SK-N-MC (cell line): Measurements from ENCODE around the gene RAB37.
A peak's percentile ranks its signal among the peaks of the same experiment; 100 is the strongest.

Source experiments
- DNase-seq: peaks from one replicate; pipeline ENCODE4 v3.0.0-alpha.2; 2011; ENCODE audit warnings: low read depth, low spot score
- H3K27ac ChIP-seq: fragments of 200-600 bp; sonication (generic); 2 replicates; pipeline ENCODE4 v1.5.1; 2016; ENCODE audit warnings: mixed run types
- H3K36me3 ChIP-seq: fragments of 200-600 bp; sonication (generic); 2 replicates; pipeline ENCODE4 v1.6.1; 2017; ENCODE audit warnings: antibody characterized with exemption, low read length, mixed read lengths; ENCODE audit not compliant: insufficient read depth
- H3K4me3 ChIP-seq: fragments of 200-600 bp; sonication (generic); 2 replicates; pipeline ENCODE4 v1.5.1; 2016
- H3K9ac ChIP-seq: fragments of 200-600 bp; sonication (generic); 2 replicates; pipeline ENCODE4 v1.8.0; 2017; ENCODE audit warnings: mixed run types, mixed read lengths; ENCODE audit not compliant: insufficient read length
- H3K9me3 ChIP-seq: fragments of 200-600 bp; sonication (generic); 2 replicates; pipeline ENCODE4 v1.6.1; 2017; ENCODE audit warnings: low read depth, mild to moderate bottlenecking, antibody characterized with exemption, low read length, moderate library complexity, mixed read lengths
- EZH2 ChIP-seq: fragments of 200-600 bp; sonication (generic); IDR thresholded peaks from one replicate; pipeline ENCODE4 v1.6.1; 2017; ENCODE audit warnings: antibody characterized with exemption
- FOXP2 ChIP-seq: optimal IDR thresholded peaks from 2 replicates; pipeline ENCODE3; 2011; ENCODE audit warnings: mild to moderate bottlenecking, moderate library complexity; ENCODE audit not compliant: insufficient read depth; ENCODE audit errors: extremely low read length, control extremely low read depth
- POLR2AphosphoS5 ChIP-seq: IDR thresholded peaks from 2 replicates; pipeline ENCODE4 v1.6.1; 2012; ENCODE audit warnings: mild to moderate bottlenecking, low read depth, low read length, borderline replicate concordance

RAB37 gene

DNA sequence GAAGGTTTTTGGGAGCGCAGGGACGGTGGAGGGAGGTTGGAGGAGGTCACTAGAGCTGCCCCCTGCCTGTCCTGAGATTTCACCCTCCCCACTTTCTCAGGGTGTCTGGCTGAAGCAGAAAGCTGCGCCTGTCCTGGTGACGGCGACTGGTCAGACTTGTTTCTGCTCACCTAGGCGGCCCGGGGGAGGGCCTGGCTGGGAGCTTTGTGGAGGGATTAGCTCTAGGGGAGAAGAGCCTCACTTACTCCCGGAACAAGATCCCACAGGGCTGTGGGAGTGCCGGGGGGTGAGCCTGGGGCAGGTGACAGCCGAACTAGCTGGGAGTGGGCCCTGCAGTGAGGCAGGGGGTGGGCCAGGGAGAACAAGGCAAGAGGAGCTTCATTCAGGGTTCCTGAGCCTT is 22.9 kb downstream of the RAB37 start:
- DNase-seq, result no peak
- TF ChIP-seq EZH2 (no peak), POLR2AphosphoS5 (no peak), FOXP2 (no peak)
- H3K9me3 ChIP-seq, result no peaks in the 10 kb centered on the region
- H3K9ac ChIP-seq, result peak overlapping the region; percentile 5
- no peaks in the 10 kb centered on the region for H3K36me3 ChIP-seq
- H3K27ac ChIP-seq, result peak overlapping the region; percentile 58; the same call in 1 of the 2 replicates
- H3K4me3 ChIP-seq, result no peak overlapping the region

DNA sequence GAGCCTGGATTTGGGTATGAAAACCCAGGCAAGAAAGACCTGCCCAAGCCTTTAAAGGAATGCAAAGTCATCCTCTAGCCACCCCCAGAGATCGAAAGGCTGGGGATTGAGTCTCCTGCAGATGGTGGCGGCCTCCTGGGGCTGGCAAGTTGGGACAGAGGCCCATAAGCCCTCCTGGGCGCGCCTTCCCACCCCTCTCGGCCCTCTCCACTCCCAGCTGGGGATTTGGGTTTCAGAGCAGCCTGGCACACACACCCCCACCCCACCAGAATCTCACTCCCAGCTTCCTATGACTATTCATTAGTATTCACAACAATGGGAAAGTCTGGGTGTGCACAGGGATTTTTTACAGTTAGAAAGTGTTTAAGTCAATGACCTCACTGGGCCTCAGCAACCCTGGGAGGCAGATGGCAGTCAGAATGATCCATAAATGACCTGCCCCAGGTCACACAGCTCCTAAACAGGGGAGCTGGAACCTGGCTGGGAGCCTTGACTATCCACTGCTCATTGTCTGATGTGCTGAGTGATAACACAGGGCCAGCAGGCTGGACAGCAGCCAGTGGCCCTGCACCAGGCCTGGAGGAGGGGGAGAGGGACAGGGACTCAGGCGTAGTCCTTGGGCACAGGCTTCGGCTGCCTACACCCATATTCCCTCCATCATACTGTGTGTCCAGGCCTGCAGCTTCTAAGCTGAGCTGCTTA is 23.5 kb downstream of the RAB37 start:
- H3K9ac ChIP-seq, result peak overlapping the region; percentile 5
- TF ChIP-seq FOXP2, result no peak
- no peak for TF ChIP-seq EZH2
- TF ChIP-seq POLR2AphosphoS5, result no peak
- H3K27ac ChIP-seq, result peak overlapping the region; percentile 58; the same call in 1 of the 2 replicates

DNA sequence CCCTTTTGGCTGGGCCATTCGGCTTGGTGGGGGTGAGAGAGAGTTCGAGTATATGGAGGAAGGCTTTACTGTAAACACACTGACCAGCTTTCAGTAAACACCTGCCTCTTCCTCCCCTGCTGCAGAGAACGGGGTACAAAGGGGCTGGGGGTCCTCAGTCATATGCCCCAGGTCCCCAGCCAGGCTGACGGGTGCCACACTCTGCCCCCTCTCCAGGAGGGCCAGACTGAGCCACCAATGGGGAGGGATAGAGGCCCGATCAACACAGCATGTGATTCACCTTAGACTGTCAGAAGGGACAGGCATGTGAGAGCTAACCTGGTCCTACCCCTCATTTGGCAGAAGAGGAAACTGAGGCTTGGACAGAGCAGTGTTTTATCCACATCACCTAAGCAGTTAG is 24.4 kb downstream of the RAB37 start:
- TF ChIP-seq POLR2AphosphoS5 (no peak), EZH2 (no peak), FOXP2 (no peak)
- no peak for DNase-seq
- Histone ChIP-seq H3K36me3 (no peaks in the 10 kb centered on the region), H3K9me3 (no peaks in the 10 kb centered on the region), H3K4me3 (no peak overlapping the region), H3K9ac (no peak overlapping the region), H3K27ac (no peak overlapping the region)

More for the DNA sequence above, 23.5 kb downstream of the RAB37 start:
- Histone ChIP-seq H3K9me3 (no peaks in the 10 kb centered on the region), H3K4me3 (no peak overlapping the region), H3K36me3 (no peaks in the 10 kb centered on the region)
- DNase-seq, result no peak

DNA sequence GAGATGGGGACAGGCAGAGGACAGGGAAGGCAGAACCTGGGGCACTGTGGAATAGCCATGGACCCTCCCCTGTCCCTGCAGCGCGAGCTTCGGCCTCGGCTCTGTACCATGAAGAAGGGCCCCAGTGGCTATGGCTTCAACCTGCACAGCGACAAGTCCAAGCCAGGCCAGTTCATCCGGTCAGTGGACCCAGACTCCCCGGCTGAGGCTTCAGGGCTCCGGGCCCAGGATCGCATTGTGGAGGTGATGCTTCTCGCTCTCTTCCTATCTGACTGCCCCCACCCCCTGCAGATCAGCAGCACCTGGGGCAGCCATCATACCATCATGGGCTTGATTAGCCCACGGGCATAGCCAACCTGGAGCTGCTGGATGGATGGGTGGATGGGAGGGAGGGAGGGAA is 24.9 kb downstream of the RAB37 start:
- Histone ChIP-seq H3K4me3 (no peak overlapping the region), H3K9ac (no peak overlapping the region), H3K27ac (no peak overlapping the region), H3K9me3 (no peaks in the 10 kb centered on the region), H3K36me3 (no peaks in the 10 kb centered on the region)
- no peak for DNase-seq
- TF ChIP-seq FOXP2 (no peak), POLR2AphosphoS5 (no peak), EZH2 (no peak)

DNA sequence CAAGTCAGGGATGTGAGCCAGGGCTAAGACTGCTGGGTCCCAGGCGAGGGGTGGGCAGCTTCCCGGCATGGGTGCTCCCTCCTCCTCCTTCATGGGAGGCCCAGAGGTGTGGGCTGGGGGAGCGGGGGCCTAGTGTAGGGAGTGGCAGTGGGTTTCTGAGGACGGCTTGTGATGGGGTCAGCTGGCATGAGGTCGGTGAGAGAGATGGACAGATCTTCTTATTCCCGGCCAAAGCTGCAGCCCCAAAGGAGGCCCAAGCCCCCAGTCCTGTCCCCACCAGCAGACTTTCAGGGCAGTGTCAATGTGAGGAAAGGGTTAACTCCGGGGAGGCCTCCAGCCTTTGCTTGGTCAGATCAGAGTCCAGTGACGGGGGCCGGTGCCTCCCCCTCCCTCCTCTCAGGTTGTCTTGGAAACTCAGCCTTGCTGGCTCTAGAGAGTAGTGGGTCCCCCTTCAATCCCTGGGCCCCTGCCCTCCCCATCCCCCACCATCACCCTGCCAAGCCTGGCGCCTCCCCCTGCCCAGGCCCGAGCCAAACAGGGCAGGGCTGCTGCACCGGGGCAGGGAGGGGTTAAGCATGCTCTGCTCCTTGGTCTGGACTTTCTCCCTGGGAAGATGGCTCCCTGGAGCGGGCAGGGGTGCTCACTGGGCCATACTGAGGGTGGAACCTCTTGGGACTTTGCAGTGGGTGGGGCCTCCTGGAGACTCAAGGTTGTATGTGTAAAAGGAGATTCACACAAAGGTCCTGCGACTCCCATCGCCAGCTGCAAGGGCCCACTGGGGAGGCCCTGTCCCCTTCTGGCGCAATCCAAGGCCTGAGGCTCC is 26.7 kb downstream of the RAB37 start:
- Histone ChIP-seq H3K9ac (no peak overlapping the region), H3K9me3 (no peaks in the 10 kb centered on the region), H3K27ac (no peak overlapping the region), H3K36me3 (no peaks in the 10 kb centered on the region), H3K4me3 (no peak overlapping the region)
- DNase-seq, result no peak
- TF ChIP-seq EZH2 (no peak), POLR2AphosphoS5 (no peak), FOXP2 (no peak)

DNA sequence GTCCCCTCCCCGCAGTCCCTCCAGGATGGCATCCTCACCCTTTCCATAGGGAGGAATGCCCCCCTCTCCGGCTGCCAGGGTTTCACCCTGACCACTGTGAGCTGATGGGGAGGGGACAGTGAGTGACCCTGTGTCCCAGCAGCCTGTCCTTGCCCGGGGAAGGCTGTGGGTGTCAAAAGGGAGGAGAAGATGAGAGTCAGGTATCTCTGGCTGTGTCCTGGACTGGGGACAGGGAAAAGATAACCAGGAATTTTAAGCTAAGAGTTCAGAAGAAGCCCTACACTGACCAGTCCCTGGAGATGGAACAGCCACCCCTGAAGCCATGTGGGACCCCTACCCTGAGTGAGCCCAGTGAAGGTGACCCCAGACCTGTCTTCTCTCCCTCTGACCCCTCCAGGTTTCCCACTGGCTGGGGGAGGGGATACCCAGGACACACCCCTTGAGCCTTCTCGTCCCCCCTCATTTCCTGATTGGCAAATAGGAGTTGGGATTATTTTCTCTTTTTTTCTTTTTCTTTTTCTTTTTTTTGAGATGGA is 27.8 kb downstream of the RAB37 start:
- Histone ChIP-seq H3K4me3 (no peak overlapping the region), H3K27ac (no peak overlapping the region), H3K36me3 (no peaks in the 10 kb centered on the region), H3K9me3 (no peaks in the 10 kb centered on the region), H3K9ac (no peak overlapping the region)
- TF ChIP-seq FOXP2 (no peak), POLR2AphosphoS5 (no peak), EZH2 (no peak)
- DNase-seq, result no peak

DNA sequence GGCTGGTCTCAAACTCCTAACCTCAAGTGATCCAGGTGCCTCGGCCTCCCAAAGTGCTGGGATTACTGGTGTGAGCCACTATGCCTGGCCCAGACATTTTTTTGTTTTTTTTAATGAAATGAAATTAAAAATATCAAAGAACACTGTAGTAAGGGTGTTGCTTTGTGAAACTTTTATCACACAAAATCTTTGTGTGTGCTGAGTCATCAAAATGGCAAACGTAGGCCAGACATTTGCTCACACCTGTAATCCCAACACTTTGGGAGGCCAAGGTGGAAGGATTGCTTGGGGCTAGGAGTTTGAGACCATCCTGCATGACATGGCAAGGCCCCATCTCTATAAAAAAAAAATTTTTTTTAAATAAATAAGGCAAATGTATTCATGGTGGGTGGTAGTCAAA is 29.4 kb downstream of the RAB37 start:
- no peak overlapping the region for H3K9ac ChIP-seq
- no peak overlapping the region for H3K27ac ChIP-seq
- H3K4me3 ChIP-seq, result no peak overlapping the region
- H3K9me3 ChIP-seq, result no peaks in the 10 kb centered on the region
- no peak for DNase-seq
- H3K36me3 ChIP-seq, result peaks cover 4% of the 10 kb centered on the region; the same call in 1 of the 2 replicates
- TF ChIP-seq EZH2 (no peak), FOXP2 (no peak), POLR2AphosphoS5 (no peak)

DNA sequence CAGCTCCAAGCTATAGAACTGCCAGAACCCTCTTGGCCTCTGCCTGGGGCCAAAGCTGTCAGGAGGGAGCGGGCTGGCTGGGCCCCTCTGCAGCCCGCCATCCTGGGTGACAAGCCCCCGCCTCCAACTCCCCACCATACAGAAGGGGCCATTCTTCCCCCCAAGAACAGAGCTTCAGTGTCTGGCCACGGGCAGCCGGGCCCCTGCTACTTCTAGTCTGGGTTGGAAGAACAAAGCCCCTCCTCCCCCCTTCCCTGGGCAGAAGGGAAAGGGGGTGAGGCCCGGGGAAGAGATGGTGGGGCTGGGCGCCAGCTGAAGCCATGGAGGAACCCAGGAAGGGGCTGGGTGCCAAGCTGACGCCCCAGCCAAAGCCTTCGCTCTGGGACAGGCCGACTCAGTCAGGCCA is 30.1 kb downstream of the RAB37 start:
- H3K4me3 ChIP-seq, result no peak overlapping the region
- peaks cover 11% of the 10 kb centered on the region; the same call in 1 of the 2 replicates for H3K36me3 ChIP-seq
- H3K9ac ChIP-seq, result no peak overlapping the region
- TF ChIP-seq FOXP2 (no peak), EZH2 (no peak), POLR2AphosphoS5 (no peak)
- DNase-seq, result no peak
- H3K9me3 ChIP-seq, result no peaks in the 10 kb centered on the region
- H3K27ac ChIP-seq, result no peak overlapping the region
